GM19328 (cell line): ENCODE measurements around the gene OR2K2.
"Not testable (repeated sequence)": the region's sequence is repeated elsewhere in the genome, so short reads cannot be mapped to it uniquely, and the experiment has no call there.

ENCODE experiments used
- ATAC-seq: cut with Tn5 transposase; IDR thresholded peaks from one replicate; pipeline ENCODE4 v1.9.1; 2021; ENCODE audit warnings: mild to moderate bottlenecking, moderate library complexity; ENCODE audit not compliant: unreplicated experiment

The OR2K2 gene

GRCh38 chr9:111330124-111330523 lies at the start of gene OR2K2:
TSS of gene OR2K2 (minus strand) at chr9:111330224. CDS start at chr9:111328433, 1,791 bp downstream.
- no peak for ATAC-seq

GRCh38 chr9:111375817-111376564 lies 46.0 kb upstream of the OR2K2 start:
- ATAC-seq = no peak

GRCh38 chr9:111375062-111375461 lies 45.0 kb upstream of the OR2K2 start:
- no peak for ATAC-seq

GRCh38 chr9:111372297-111372696 lies 42.3 kb upstream of the OR2K2 start:
- no peak for ATAC-seq

- no peak for ATAC-seq
Observed at GRCh38 chr9:111366978-111367377, 37.0 kb upstream of the OR2K2 start.

GRCh38 chr9:111362526-111362925 lies 32.5 kb upstream of the OR2K2 start:
- no peak for ATAC-seq

- ATAC-seq = no peak
Observed at GRCh38 chr9:111360881-111361280, 30.9 kb upstream of the OR2K2 start.

GRCh38 chr9:111356481-111357244 lies 26.6 kb upstream of the OR2K2 start:
- no peak for ATAC-seq

GRCh38 chr9:111352545-111352944 lies 22.5 kb upstream of the OR2K2 start:
- ATAC-seq = no peak

- no peak for ATAC-seq
Observed at GRCh38 chr9:111350556-111350955, 20.5 kb upstream of the OR2K2 start.

GRCh38 chr9:111349766-111350165 lies 19.7 kb upstream of the OR2K2 start:
- ATAC-seq = no peak

GRCh38 chr9:111348821-111349271 lies 18.8 kb upstream of the OR2K2 start:
- no peak for ATAC-seq

- not testable (repeated sequence) for ATAC-seq
Observed at GRCh38 chr9:111334318-111334863, 4.4 kb upstream of the OR2K2 start.

GRCh38 chr9:111320631-111321030 lies 9.4 kb downstream of the OR2K2 start:
- no peak for ATAC-seq

- ATAC-seq = no peak
Observed at GRCh38 chr9:111316796-111317195, 13.2 kb downstream of the OR2K2 start.

GRCh38 chr9:111305914-111306313 lies 24.1 kb downstream of the OR2K2 start:
- no peak for ATAC-seq

GRCh38 chr9:111304000-111304399 lies 26.0 kb downstream of the OR2K2 start:
- not testable (repeated sequence) for ATAC-seq

GRCh38 chr9:111301195-111301594 lies 28.8 kb downstream of the OR2K2 start:
- ATAC-seq = no peak

GRCh38 chr9:111300140-111300735 lies 29.8 kb downstream of the OR2K2 start:
- ATAC-seq = no peak

- not testable (repeated sequence) for ATAC-seq
Observed at GRCh38 chr9:111299599-111299966, 30.4 kb downstream of the OR2K2 start.
